Caco-2 (cell line): Measurements from ENCODE around the gene TMEM132D. TPM values are rescaled to one million over a fixed set of nuclear protein-coding genes. Genes with fewer than 3 reads are reported as not detected.

Experiments used
- BruUV-seq: library from RNA; stranded (reverse); fragments of 400-500 nt; replicated peaks from 2 replicates; lab custom pipeline; 2021; lab: Mats Ljungman, UMichigan
- CTCF ChIA-PET: fragments of 300-600 bp; sonication (Branson Sonifier 250); formaldehyde crosslinking; loops from one replicate; lab custom pipeline; 2022; ENCODE audit warnings: antibody characterized with exemption; lab: Charles Lee
- POLR2A ChIA-PET: fragments of 300-600 bp; sonication (Branson Sonifier 250); formaldehyde crosslinking; loops from one replicate; lab custom pipeline; 2022; ENCODE audit warnings: antibody characterized with exemption; lab: Charles Lee
- DNase-seq, 2 experiments: peaks; one replicate each; pipeline versions ENCODE4 v3.0.0 to v3.0.0-alpha.2; 2020 to 2022
- H3K27me3 ChIP-seq: replicated peaks from 2 replicates; pipeline ENCODE4 v1.6.0; 2011; ENCODE audit warnings: low read length; ENCODE audit not compliant: control insufficient read depth, insufficient read depth
- H3K36me3 ChIP-seq: 2 replicates; pipeline ENCODE4 v1.5.1; 2011; ENCODE audit warnings: low read length; ENCODE audit not compliant: control insufficient read depth, insufficient read depth
- H3K4me1 ChIP-seq: fragments of 250-450 bp; sonication (Bioruptor Pico); 2 replicates; pipeline ENCODE4 v1.5.1; 2020; ENCODE audit warnings: mild to moderate bottlenecking
- H3K4me3 ChIP-seq: 2 replicates; pipeline ENCODE4 v1.5.1; 2011; ENCODE audit warnings: low read depth, mild to moderate bottlenecking, control low read depth, low read length
- H3K9me3 ChIP-seq: fragments of 250-450 bp; sonication (Bioruptor Pico); 2 replicates; pipeline ENCODE4 v1.5.1; 2020; ENCODE audit warnings: mild to moderate bottlenecking, moderate library complexity
- H3K27ac Mint-ChIP-seq: one replicate; pipeline ENCODE4 v1.8.0; 2022; ENCODE audit warnings: mixed read lengths; ENCODE audit not compliant: unreplicated experiment
- H3K27me3 Mint-ChIP-seq: one replicate; pipeline ENCODE4 v1.8.0; 2022; ENCODE audit warnings: mixed read lengths; ENCODE audit not compliant: insufficient read depth, unreplicated experiment
- H3K36me3 Mint-ChIP-seq: one replicate; pipeline ENCODE4 v1.8.0; 2022; ENCODE audit warnings: mild to moderate bottlenecking, mixed read lengths; ENCODE audit not compliant: insufficient read depth, unreplicated experiment
- H3K4me1 Mint-ChIP-seq: one replicate; pipeline ENCODE4 v1.8.0; 2022; ENCODE audit warnings: low read depth, mixed read lengths; ENCODE audit not compliant: unreplicated experiment
- H3K4me3 Mint-ChIP-seq: one replicate; pipeline ENCODE4 v1.8.0; 2022; ENCODE audit warnings: mild to moderate bottlenecking, moderate library complexity, mixed read lengths; ENCODE audit not compliant: unreplicated experiment
- H3K9me3 Mint-ChIP-seq: one replicate; pipeline ENCODE4 v1.8.0; 2022; ENCODE audit warnings: mixed read lengths; ENCODE audit not compliant: unreplicated experiment
- intact Hi-C: fragments of 100-400 bp; cut with micrococcal nuclease; formaldehyde crosslinking; loops from one replicate; pipeline ENCODE4 v1.10.0; 2022; ENCODE audit not compliant: unreplicated experiment
- total RNA-seq: library from RNA; stranded (reverse); gene quantifications from 2 replicates; pipeline ENCODE4 v1.2.3, GENCODE V29; 2022
- TF ChIP-seq, protein P1 (sequence below), 2 experiments: fragments of 200-600 bp in 1 of 2; IDR thresholded peaks; 1 replicate in 1 of 2; 2 replicates in 1 of 2; pipeline versions ENCODE4 v1.5.1 to v1.8.0; 2011 to 2022; ENCODE audit warnings: antibody characterized with exemption in 1 of 2, control low read depth in 1 of 2, inconsistent platforms in 1 of 2, low read depth in 1 of 2, low read length in 1 of 2, mild to moderate bottlenecking in 1 of 2, moderate library complexity in 1 of 2; ENCODE audit not compliant: insufficient read depth in 1 of 2, severe bottlenecking in 1 of 2, unreplicated experiment in 1 of 2

Gene TMEM132D
- total RNA-seq, 1 experiment from 2014 or later = not detected

DNA sequence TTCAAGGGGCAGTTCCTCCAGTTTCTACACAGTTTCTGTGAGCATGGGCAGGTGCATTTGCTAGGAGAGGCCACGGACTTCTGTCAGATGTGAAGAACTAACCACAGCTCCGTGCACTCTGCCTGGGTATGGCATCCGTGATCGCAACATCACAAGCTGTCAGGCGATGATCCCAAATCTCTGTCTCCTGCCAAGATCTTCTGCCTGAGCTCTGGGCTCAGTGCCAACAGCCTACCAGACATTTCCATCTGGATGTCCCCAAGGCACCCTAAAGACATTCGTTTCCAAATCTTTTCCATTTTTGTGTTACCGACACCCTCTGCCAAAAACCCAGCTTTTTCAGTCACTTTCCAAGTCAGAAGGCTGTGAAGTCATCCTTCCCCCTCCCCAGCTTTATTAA is 758.4 kb downstream of the TMEM132D start:
- no peaks in the 10 kb centered on the region for H3K36me3 ChIP-seq
- Mint-ChIP-seq H3K4me1 (no peaks in the 10 kb centered on the region), H3K9me3 (peaks cover 10% of the 10 kb centered on the region), H3K4me3 (no peak overlapping the region), H3K27ac (no peak overlapping the region), H3K27me3 (peaks cover 5% of the 10 kb centered on the region), H3K36me3 (no peaks in the 10 kb centered on the region)
- no peaks in the 10 kb centered on the region for H3K4me1 ChIP-seq
- no peak for DNase-seq
- H3K4me3 ChIP-seq = no peak overlapping the region
- no TSS peak for BruUV-seq
- CTCF ChIA-PET = no interaction called here
- POLR2A ChIA-PET = no interaction called here
- intact Hi-C loops = no loop called here
- H3K27me3 ChIP-seq = no peaks in the 10 kb centered on the region
- no peaks in the 10 kb centered on the region for H3K9me3 ChIP-seq
- TF ChIP-seq, protein P1, sequence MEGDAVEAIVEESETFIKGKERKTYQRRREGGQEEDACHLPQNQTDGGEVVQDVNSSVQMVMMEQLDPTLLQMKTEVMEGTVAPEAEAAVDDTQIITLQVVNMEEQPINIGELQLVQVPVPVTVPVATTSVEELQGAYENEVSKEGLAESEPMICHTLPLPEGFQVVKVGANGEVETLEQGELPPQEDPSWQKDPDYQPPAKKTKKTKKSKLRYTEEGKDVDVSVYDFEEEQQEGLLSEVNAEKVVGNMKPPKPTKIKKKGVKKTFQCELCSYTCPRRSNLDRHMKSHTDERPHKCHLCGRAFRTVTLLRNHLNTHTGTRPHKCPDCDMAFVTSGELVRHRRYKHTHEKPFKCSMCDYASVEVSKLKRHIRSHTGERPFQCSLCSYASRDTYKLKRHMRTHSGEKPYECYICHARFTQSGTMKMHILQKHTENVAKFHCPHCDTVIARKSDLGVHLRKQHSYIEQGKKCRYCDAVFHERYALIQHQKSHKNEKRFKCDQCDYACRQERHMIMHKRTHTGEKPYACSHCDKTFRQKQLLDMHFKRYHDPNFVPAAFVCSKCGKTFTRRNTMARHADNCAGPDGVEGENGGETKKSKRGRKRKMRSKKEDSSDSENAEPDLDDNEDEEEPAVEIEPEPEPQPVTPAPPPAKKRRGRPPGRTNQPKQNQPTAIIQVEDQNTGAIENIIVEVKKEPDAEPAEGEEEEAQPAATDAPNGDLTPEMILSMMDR (IDR thresholded peaks at IDR 0.05; ENCODE audit: insufficient read depth in 1 of 2, low read depth in 1 of 2, low read length in 1 of 2, severe bottlenecking in 1 of 2, unreplicated experiment in 1 of 2) = no peak

DNA sequence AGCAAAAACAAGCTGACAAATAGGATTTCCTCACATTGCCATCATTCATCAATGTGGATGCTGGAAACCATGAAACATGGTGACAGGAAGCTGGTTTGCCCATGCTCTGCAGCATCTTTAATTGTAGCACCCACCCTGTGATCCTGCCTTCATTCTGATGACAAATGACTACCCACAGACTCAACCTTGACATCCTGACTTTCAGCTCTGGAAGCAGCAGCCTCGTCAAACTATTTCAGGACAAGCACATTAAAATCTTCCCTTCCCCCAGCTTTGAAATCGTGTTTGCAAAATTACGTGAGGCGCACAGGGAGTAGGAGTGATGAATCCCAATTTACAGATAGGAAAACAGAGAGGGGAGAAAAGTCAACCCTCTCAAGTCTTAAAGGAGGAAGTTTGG is 765.0 kb downstream of the TMEM132D start:
- Histone ChIP-seq H3K4me3 (no peak overlapping the region), H3K36me3 (no peaks in the 10 kb centered on the region), H3K27me3 (no peaks in the 10 kb centered on the region), H3K9me3 (no peaks in the 10 kb centered on the region), H3K4me1 (no peaks in the 10 kb centered on the region)
- CTCF ChIA-PET = no interaction called here
- Mint-ChIP-seq H3K27ac (no peak overlapping the region), H3K4me3 (no peak overlapping the region), H3K36me3 (no peaks in the 10 kb centered on the region), H3K4me1 (no peaks in the 10 kb centered on the region), H3K9me3 (no peaks in the 10 kb centered on the region), H3K27me3 (no peaks in the 10 kb centered on the region)
- DNase-seq = no peak
- no TSS peak for BruUV-seq
- POLR2A ChIA-PET = no interaction called here
- intact Hi-C loops = no loop called here
- TF ChIP-seq, protein P1 (IDR thresholded peaks at IDR 0.05; ENCODE audit: insufficient read depth in 1 of 2, low read depth in 1 of 2, low read length in 1 of 2, severe bottlenecking in 1 of 2, unreplicated experiment in 1 of 2) = no peak

DNA sequence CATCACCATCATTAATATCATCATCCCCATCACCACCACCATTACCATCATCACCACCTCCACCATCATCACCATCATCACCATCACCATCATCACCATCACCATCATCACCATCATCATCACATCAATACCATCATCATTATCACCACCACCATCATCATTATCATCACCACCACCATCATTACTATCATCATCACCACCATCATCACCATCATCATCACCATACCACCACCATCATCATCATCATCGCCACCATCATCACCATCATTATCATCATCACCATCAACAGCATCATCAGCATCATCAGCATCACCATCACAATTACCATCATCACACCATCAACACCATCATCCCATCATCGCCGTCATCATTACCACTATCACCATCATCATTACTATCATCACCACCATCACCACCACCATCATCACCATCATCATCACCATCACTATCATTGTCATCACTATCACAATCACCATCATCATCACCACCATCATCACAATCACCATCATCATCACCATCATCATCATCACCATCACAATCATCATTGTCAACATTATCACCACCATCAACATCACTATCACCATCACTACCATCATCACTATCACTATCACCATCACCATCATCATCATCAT is 767.0 kb downstream of the TMEM132D start:
- TF ChIP-seq, protein P1 (IDR thresholded peaks at IDR 0.05; ENCODE audit: insufficient read depth in 1 of 2, low read depth in 1 of 2, low read length in 1 of 2, severe bottlenecking in 1 of 2, unreplicated experiment in 1 of 2) = no peak
- no peaks in the 10 kb centered on the region for H3K4me1 Mint-ChIP-seq
- ChIA-PET POLR2A (no interaction called here), CTCF (no interaction called here)
- no peak for DNase-seq
- H3K36me3 Mint-ChIP-seq = no peaks in the 10 kb centered on the region
- no peaks in the 10 kb centered on the region for H3K9me3 Mint-ChIP-seq
- Histone ChIP-seq H3K9me3 (no peaks in the 10 kb centered on the region), H3K27me3 (no peaks in the 10 kb centered on the region), H3K36me3 (no peaks in the 10 kb centered on the region), H3K4me1 (no peaks in the 10 kb centered on the region), H3K4me3 (no peak overlapping the region)
- intact Hi-C loops = no loop called here
- BruUV-seq = no TSS peak
- no peak overlapping the region for H3K27ac Mint-ChIP-seq
- no peak overlapping the region for H3K4me3 Mint-ChIP-seq
- no peaks in the 10 kb centered on the region for H3K27me3 Mint-ChIP-seq
